Vagina (tissue), 2 donors: ENCODE data around the gene RNASEL. TPM values are rescaled to one million over a fixed set of nuclear protein-coding genes. Genes with fewer than 3 reads are reported as not detected.

Experiments
- DNase-seq, 2 donors: peaks; one replicate each; pipeline ENCODE4 v3.0.0-alpha.2; 2017; ENCODE audit errors: extremely low spot score in 2 of 2
- H3K27ac ChIP-seq: fragments of 200-600 bp; sonication (generic); one replicate; pipeline ENCODE4 v1.5.1; 2019
- H3K27me3 ChIP-seq: fragments of 200-600 bp; sonication (generic); one replicate; pipeline ENCODE4 v1.5.1; 2019
- H3K36me3 ChIP-seq, 2 donors: fragments of 200-600 bp; sonication (generic); one replicate each; pipeline ENCODE4 v1.5.1; 2017 to 2019
- H3K4me1 ChIP-seq: fragments of 200-600 bp; sonication (generic); one replicate; pipeline ENCODE4 v1.5.1; 2019
- H3K4me3 ChIP-seq, 2 donors: fragments of 200-600 bp; sonication (generic); 1 replicate in 1 of 2; 2 replicates in 1 of 2; pipeline ENCODE4 v1.5.1; 2016 to 2019
- H3K9me3 ChIP-seq: fragments of 200-600 bp; sonication (generic); one replicate; pipeline ENCODE4 v1.5.1; 2019
- CTCF ChIP-seq, 3 experiments: fragments of 450-650 bp in 2 of 3; fragments of 200-600 bp in 1 of 3; sonication (generic) in 1 of 3; IDR thresholded peaks; one replicate each; pipeline ENCODE4 v1.5.1; 2017 to 2019; ENCODE audit warnings: antibody characterized with exemption in 3 of 3, mild to moderate bottlenecking in 2 of 3, moderate library complexity in 2 of 3
- POLR2A ChIP-seq, 2 donors: fragments of 450-650 bp; IDR thresholded peaks; one replicate each; pipeline ENCODE4 v1.6.1; 2017; ENCODE audit warnings: antibody characterized with exemption in 2 of 2, mild to moderate bottlenecking in 2 of 2, moderate library complexity in 2 of 2
- POLR2AphosphoS5 ChIP-seq, 2 donors: sonication (generic); formaldehyde crosslinking; IDR thresholded peaks; one replicate each; pipeline ENCODE4 v1.9.0; 2017; ENCODE audit warnings: antibody characterized with exemption in 2 of 2, mild to moderate bottlenecking in 2 of 2, low read depth in 1 of 2; ENCODE audit not compliant: insufficient read depth in 1 of 2
- intact Hi-C: fragments of 100-400 bp; cut with DNase I; formaldehyde crosslinking; loops from one replicate; pipeline ENCODE4 v1.15.1; 2023
- total RNA-seq: library from RNA; depleted of rRNA; stranded (reverse); fragments of >200 nt; gene quantifications from one replicate; pipeline ENCODE4 v1.2.3, GENCODE V29; 2016

RNASEL gene
- total RNA-seq, 1 donor from 2014 or later, result 5.4 TPM

- Histone ChIP-seq H3K27ac (peak overlapping the region; percentile 93), H3K27me3 (no peaks in the 10 kb centered on the region), H3K4me1 (peaks cover 31% of the 10 kb centered on the region), H3K4me3 (peak overlapping the region; percentile 52 to 54), H3K9me3 (no peaks in the 10 kb centered on the region), H3K36me3 (no peaks in the 10 kb centered on the region)
- TF ChIP-seq POLR2A (IDR thresholded peaks at IDR 0.05) (no peak), POLR2AphosphoS5 (IDR thresholded peaks at IDR 0.05; ENCODE audit: insufficient read depth in 1 of 2, low read depth in 1 of 2) (no peak), CTCF (IDR thresholded peaks at IDR 0.05) (no peak)
- intact Hi-C loops, result no loop called here
- DNase-seq, result no peak
These were observed 26.5 kb upstream of the RNASEL start for GRCh38 chr1:182615468-182616129.

DNA sequence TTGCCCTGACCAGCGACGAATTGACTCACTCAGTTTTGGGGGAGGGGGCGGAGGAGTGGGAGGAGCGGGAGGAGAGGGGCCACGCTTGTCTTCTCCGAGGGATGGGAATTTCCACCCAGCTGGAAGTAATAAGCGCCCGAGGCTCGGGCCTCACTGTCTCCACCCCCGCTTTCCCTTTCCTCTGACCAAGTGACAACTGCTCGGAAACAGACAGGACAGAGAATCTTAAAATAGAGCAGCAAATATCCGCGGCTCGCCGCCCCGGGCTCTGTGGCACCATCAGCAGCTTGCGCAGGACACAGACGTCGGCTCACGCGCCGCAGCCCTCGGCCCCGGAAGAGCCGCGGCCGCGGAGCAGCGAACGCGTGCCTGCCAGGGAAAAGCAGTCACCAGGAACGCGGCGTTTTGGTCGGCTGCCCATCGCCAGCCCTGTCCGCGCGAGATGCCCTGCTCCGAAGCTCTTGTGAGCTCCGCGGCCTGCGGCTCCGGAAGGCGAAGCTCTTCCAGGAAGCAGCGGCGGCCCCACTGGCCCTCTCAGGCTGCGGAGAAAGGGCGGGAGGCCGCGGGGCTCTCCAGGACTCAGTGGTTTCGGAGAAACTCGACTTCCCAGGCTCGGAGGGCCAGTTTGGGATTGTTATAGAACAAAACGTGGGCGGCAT is 25.9 kb upstream of the RNASEL start:
- peak; percentile 84 to 92 for TF ChIP-seq POLR2AphosphoS5 (IDR thresholded peaks at IDR 0.05; ENCODE audit: insufficient read depth in 1 of 2, low read depth in 1 of 2)
- no peak for TF ChIP-seq POLR2A (IDR thresholded peaks at IDR 0.05)
- TF ChIP-seq CTCF (IDR thresholded peaks at IDR 0.05), result no peak
- Histone ChIP-seq H3K4me1 (peaks cover 31% of the 10 kb centered on the region), H3K27ac (peak overlapping the region; percentile 93), H3K27me3 (no peaks in the 10 kb centered on the region), H3K36me3 (no peaks in the 10 kb centered on the region), H3K9me3 (no peaks in the 10 kb centered on the region), H3K4me3 (peak overlapping the region; percentile 52 to 54)
- intact Hi-C loops, result no loop called here
- no peak for DNase-seq

DNA sequence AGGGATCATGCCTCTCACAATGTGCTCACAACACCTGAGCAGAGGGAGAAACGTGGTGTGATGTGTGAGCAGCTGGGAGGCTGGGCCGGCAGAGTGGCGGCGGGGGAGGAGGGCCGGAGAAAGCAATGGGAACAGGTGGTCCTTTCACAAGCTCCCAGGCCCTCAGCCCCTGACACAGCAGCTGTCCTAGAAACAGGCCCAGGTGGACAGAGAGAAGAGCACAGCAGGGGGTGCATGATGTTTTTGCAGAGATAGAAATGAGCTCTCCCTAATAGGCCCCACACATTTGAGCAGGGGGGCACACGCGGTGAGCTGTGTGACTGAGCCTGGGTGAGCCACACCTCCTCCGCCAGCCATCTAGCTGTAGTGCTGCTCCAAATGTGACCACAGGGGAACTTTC is 22.7 kb upstream of the RNASEL start:
- intact Hi-C loops, result no loop called here
- H3K9me3 ChIP-seq, result no peaks in the 10 kb centered on the region
- no peak overlapping the region for H3K4me3 ChIP-seq
- DNase-seq, result no peak
- peaks cover 31% of the 10 kb centered on the region for H3K4me1 ChIP-seq
- no peaks in the 10 kb centered on the region for H3K36me3 ChIP-seq
- no peaks in the 10 kb centered on the region for H3K27me3 ChIP-seq
- H3K27ac ChIP-seq, result no peak overlapping the region
- TF ChIP-seq POLR2A (IDR thresholded peaks at IDR 0.05) (no peak), CTCF (IDR thresholded peaks at IDR 0.05) (no peak), POLR2AphosphoS5 (IDR thresholded peaks at IDR 0.05; ENCODE audit: insufficient read depth in 1 of 2, low read depth in 1 of 2) (no peak)

GRCh38 chr1:182611326-182611725 is 22.3 kb upstream of the RNASEL start:
- Histone ChIP-seq H3K36me3 (no peaks in the 10 kb centered on the region), H3K27ac (no peak overlapping the region), H3K4me3 (no peak overlapping the region), H3K27me3 (no peaks in the 10 kb centered on the region), H3K9me3 (no peaks in the 10 kb centered on the region), H3K4me1 (peaks cover 27% of the 10 kb centered on the region)
- DNase-seq, result peak in 1 of 2 donors; percentile 56
- intact Hi-C loops, result no loop called here
- TF ChIP-seq CTCF (IDR thresholded peaks at IDR 0.05), result no peak
- no peak for TF ChIP-seq POLR2AphosphoS5 (IDR thresholded peaks at IDR 0.05; ENCODE audit: insufficient read depth in 1 of 2, low read depth in 1 of 2)
- TF ChIP-seq POLR2A (IDR thresholded peaks at IDR 0.05), result no peak

DNA sequence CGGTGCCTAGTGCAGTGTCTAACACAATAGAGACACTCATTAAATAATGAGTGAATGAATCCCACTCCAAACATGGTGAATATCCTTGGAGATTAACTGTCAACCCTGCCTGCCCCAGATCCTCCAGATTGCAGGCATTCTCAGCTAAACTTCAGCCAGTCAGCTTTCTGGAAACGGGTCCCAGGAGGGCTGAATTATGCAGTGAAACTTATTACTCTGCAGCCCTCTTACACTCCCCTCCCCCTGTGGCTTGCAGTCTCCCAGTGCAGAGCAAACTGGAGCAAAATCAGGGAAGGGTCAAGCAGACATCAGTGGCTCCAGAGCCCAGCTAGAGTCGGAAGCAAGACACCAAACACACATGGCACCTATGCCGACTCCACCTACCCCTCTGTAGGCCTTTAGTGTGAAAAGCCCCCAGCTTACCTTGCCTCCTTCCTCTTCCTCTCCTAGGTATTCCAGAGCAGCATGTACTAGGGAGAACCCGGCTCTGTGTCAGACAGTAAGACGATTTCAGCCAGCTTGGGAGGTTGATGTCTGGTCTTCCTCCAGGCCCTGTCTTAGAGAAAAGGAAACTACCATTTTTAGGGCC is 21.6 kb upstream of the RNASEL start:
- Histone ChIP-seq H3K4me1 (peaks cover 21% of the 10 kb centered on the region), H3K4me3 (no peak overlapping the region), H3K27ac (no peak overlapping the region), H3K36me3 (no peaks in the 10 kb centered on the region), H3K9me3 (no peaks in the 10 kb centered on the region), H3K27me3 (no peaks in the 10 kb centered on the region)
- TF ChIP-seq CTCF (IDR thresholded peaks at IDR 0.05), result no peak
- TF ChIP-seq POLR2AphosphoS5 (IDR thresholded peaks at IDR 0.05; ENCODE audit: insufficient read depth in 1 of 2, low read depth in 1 of 2), result no peak
- TF ChIP-seq POLR2A (IDR thresholded peaks at IDR 0.05), result no peak
- intact Hi-C loops, result no loop called here
- peak in 1 of 2 donors; percentile 76 for DNase-seq
